Sigmoid colon (tissue), 7 donors: ENCODE data around the gene HAND2. TPM values are rescaled to one million over a fixed set of nuclear protein-coding genes. Genes with fewer than 3 reads are reported as not detected.
A peak's percentile ranks its signal among the peaks of the same experiment; 100 is the strongest.

Experiments used
- DNase-seq: peaks from one replicate; pipeline ENCODE4 v3.0.0-alpha.2; 2019
- H3K27ac ChIP-seq, 4 donors: fragments of 200-600 bp; sonication (generic); one replicate each; pipeline ENCODE4 v1.5.1; 2016 to 2019; ENCODE audit warnings: mild to moderate bottlenecking in 1 of 4
- H3K27me3 ChIP-seq, 3 donors: fragments of 200-600 bp; sonication (generic); one replicate each; pipeline ENCODE4 v1.5.1; 2019; ENCODE audit warnings: mild to moderate bottlenecking in 1 of 3
- H3K36me3 ChIP-seq, 4 donors: fragments of 200-600 bp; sonication (generic); one replicate each; pipeline ENCODE4 v1.5.1; 2016 to 2019
- H3K4me1 ChIP-seq, 4 donors: fragments of 200-600 bp; sonication (generic); one replicate each; pipeline ENCODE4 v1.5.1; 2017 to 2019
- H3K4me3 ChIP-seq, 4 donors: fragments of 200-600 bp; sonication (generic); one replicate each; pipeline ENCODE4 v1.5.1; 2017 to 2019; ENCODE audit warnings: mild to moderate bottlenecking in 2 of 4, moderate library complexity in 1 of 4
- H3K9me3 ChIP-seq, 4 donors: fragments of 200-600 bp in 3 of 4; sonication (generic) in 3 of 4; one replicate each; pipeline versions ENCODE4 v1.5.1 to v1.6.1; 2013 to 2019
- EP300 ChIP-seq, 4 donors: sonication (generic); formaldehyde crosslinking; IDR thresholded peaks; one replicate each; pipeline ENCODE4 v1.6.1; 2017; ENCODE audit warnings: antibody characterized with exemption in 4 of 4
- POLR2A ChIP-seq, 2 donors: fragments of 450-650 bp; IDR thresholded peaks; one replicate each; pipeline ENCODE4 v1.6.1; 2016; ENCODE audit warnings: antibody characterized with exemption in 2 of 2, mild to moderate bottlenecking in 2 of 2, moderate library complexity in 2 of 2
- POLR2AphosphoS5 ChIP-seq, 4 donors: sonication (generic); formaldehyde crosslinking; IDR thresholded peaks; one replicate each; pipeline ENCODE4 v1.6.1; 2017; ENCODE audit warnings: antibody characterized with exemption in 4 of 4
- WGBS, 2 donors: extraction: QIAGEN DNeasy Blood & Tissue Kit; methylation state at CpG; one replicate each; pipeline ENCODE4 v1.1.7; 2013; 5-methylcytosine and 5-hydroxymethylcytosine counted together
- intact Hi-C: fragments of 100-400 bp; cut with DNase I; formaldehyde crosslinking; loops from one replicate; pipeline ENCODE4 v1.15.1; 2023
- polyA plus RNA-seq, 3 donors: library from polyadenylated mRNA; stranded (reverse); fragments of 200-250 nt; gene quantifications; one replicate each; pipeline ENCODE4 v1.2.3, GENCODE V29; 2013
- total RNA-seq, 4 donors: library from RNA; depleted of rRNA; stranded (reverse); fragments of >200 nt; gene quantifications; one replicate each; pipeline ENCODE4 v1.1.0, GENCODE V29; 2016
- TF ChIP-seq, protein P1 (sequence below), 4 experiments: fragments of 450-650 bp in 3 of 4; fragments of 200-600 bp in 1 of 4; IDR thresholded peaks; one replicate each; pipeline ENCODE4 v1.5.1; 2016 to 2019; ENCODE audit warnings: antibody characterized with exemption in 4 of 4, mild to moderate bottlenecking in 3 of 4, moderate library complexity in 2 of 4
- donor health status: healthy with polysubstance abuse.
- donor health status: Bipolar disorder and iron deficiency.
- donor health status: healthy.

The HAND2 gene
- total and polyA plus RNA-seq, 7 donors, result 0.46 to 224 (median 141) TPM

DNA sequence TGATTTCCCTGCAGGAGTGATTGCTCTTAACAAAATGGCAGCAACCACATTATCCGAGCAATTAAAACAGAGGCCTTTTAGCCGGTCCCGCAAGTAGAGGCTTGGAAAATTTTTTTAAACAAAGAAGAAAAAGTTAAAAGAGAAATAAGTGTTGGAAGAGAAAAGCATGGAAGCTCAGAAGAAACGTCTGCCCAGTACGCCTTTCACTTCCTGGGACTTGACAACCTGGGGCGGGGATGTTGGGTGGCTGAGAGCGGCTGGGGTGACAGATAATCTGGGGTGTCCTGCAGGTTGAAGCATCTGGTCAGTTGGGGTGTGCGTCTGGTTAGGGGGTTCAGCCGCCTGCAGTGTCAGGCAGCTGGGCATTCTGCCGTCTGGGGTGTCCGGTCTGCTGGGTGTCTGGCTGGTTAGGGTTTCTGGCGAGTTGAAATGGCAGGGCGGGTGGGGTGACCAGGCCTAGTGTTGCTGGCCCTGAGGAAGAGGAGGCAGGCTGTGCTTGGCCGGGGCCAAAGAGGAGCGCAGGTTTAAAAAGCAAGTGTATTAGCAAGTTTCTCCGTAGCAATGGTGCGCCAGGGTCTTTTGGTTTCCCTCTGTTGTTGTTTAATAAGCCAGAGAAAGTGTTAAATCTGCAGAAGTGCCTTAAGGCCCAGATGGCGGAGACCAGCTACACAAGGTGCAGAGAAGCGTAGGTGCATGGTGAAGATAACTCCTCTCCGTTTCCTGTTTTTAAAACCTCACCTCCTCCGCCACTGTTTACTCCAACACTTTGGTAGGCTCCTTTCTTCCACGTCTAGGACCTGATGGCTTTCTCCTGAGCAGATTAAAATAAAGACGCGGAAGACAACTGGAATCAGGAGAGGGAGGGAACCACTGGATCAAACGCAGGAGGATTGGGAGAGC, 5.6 kb downstream of the HAND2 start:
- H3K4me1 ChIP-seq, result peaks cover 0 to 35% (median 26%) of the 10 kb centered on the region in 4 donors
- intact Hi-C loops, result loop anchor here (5.0 kb wide), 1 partner anchor 688 kb away; no protein-coding TSS in a partner anchor
- peak overlapping the region; percentile 98 to 99 (median 99) for H3K27ac ChIP-seq
- peak in 3 of 4 donors; percentile 5 to 28 (median 7) for TF ChIP-seq POLR2AphosphoS5 (IDR thresholded peaks at IDR 0.05)
- TF ChIP-seq, protein P1, sequence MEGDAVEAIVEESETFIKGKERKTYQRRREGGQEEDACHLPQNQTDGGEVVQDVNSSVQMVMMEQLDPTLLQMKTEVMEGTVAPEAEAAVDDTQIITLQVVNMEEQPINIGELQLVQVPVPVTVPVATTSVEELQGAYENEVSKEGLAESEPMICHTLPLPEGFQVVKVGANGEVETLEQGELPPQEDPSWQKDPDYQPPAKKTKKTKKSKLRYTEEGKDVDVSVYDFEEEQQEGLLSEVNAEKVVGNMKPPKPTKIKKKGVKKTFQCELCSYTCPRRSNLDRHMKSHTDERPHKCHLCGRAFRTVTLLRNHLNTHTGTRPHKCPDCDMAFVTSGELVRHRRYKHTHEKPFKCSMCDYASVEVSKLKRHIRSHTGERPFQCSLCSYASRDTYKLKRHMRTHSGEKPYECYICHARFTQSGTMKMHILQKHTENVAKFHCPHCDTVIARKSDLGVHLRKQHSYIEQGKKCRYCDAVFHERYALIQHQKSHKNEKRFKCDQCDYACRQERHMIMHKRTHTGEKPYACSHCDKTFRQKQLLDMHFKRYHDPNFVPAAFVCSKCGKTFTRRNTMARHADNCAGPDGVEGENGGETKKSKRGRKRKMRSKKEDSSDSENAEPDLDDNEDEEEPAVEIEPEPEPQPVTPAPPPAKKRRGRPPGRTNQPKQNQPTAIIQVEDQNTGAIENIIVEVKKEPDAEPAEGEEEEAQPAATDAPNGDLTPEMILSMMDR (IDR thresholded peaks at IDR 0.05), result no peak
- H3K4me3 ChIP-seq, result peak overlapping the region; percentile 90 to 96 (median 92)
- H3K9me3 ChIP-seq, result no peaks in the 10 kb centered on the region
- WGBS, 2 donors, result 32 to 34% methylated on average over 25 of the region's 25 CpGs
- DNase-seq, result peak; percentile 80
- peaks cover 16 to 43% (median 20%) of the 10 kb centered on the region in 4 donors for H3K36me3 ChIP-seq
- H3K27me3 ChIP-seq, result no peaks in the 10 kb centered on the region

DNA sequence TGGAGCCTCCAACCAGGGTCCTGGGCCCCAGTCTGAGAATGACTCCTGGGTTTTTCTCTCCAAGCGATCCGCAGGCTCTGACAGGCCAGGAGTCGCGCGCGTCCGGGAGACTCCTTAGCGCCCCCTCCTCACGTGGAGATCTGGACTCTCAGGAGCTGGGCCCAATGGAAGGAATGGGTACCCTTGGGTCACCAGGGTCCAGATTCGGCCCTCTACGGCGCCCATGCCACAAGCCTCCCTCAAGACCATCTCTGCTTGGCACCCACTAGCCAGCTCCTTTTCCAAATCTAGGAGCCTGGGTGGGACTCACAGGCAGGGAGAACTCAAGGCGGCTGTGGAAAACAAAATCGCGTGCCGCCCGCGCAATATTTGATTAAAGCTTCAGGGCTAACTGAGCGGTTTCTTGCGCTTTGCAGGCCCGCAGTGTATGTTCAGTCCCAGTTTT, 7.1 kb downstream of the HAND2 start:
- peaks cover 16 to 41% (median 20%) of the 10 kb centered on the region in 4 donors for H3K36me3 ChIP-seq
- H3K4me3 ChIP-seq, result peak overlapping the region; percentile 90 to 96 (median 92)
- DNase-seq, result no peak
- peak in 1 of 2 donors; percentile 12 for TF ChIP-seq POLR2A (IDR thresholded peaks at IDR 0.05)
- TF ChIP-seq POLR2AphosphoS5 (IDR thresholded peaks at IDR 0.05), result no peak
- peaks cover 0 to 35% (median 30%) of the 10 kb centered on the region in 4 donors for H3K4me1 ChIP-seq
- H3K9me3 ChIP-seq, result no peaks in the 10 kb centered on the region
- peak overlapping the region; percentile 98 to 99 (median 99) for H3K27ac ChIP-seq
- no peaks in the 10 kb centered on the region for H3K27me3 ChIP-seq
- intact Hi-C loops, result loop anchor here (5.0 kb wide), 1 partner anchor 689 kb away; no protein-coding TSS in a partner anchor
- WGBS, 2 donors, result 18 to 19% methylated on average over 21 of the region's 21 CpGs

DNA sequence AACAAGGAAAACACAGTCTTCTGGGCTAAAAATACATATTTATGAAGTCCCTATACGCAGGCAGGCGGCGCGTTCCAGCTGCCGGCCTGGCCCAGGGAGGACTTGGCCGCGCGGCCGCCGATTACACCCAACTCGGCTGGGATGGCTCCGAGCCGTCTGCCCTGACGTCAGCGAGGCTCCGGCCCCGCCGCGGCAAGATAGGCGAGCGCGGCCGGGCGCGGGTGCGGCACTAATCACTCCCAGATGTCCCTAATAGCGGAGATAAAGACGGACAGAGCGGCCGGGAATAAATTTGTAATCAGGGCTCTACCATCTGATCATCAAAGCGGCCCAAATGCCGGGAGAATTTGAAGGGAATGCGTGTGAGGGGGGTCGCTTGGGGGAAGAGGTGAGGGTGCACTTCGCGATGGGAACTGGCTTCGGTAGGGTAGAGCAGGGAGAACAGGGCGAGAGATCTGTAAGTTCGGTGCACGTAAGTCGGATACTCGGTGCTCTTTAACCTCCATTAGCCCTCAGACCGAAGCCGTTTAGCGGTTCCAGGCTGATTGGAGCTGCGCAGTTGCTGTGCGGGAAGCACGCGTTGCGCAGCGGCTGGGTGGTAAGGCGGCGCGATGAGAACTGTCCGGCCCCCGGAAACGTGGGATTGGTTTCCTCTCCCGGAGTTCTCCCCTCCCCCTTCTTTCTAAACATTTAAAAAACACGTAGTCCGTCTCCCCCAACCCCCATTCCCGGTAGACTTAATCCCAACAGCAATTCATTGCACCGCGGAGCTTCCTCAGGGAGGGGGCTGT, 7.7 kb downstream of the HAND2 start:
- Histone ChIP-seq H3K4me1 (peaks cover 0 to 36% (median 30%) of the 10 kb centered on the region in 4 donors), H3K36me3 (peaks cover 10 to 35% (median 16%) of the 10 kb centered on the region in 4 donors), H3K4me3 (peak overlapping the region; percentile 90 to 96 (median 92)), H3K27ac (peak overlapping the region; percentile 98 to 99 (median 99)), H3K27me3 (no peaks in the 10 kb centered on the region), H3K9me3 (no peaks in the 10 kb centered on the region)
- DNase-seq, result peak; percentile 97
- intact Hi-C loops, result loop anchor here (5.0 kb wide), 1 partner anchor 690 kb away; no protein-coding TSS in a partner anchor
- TF ChIP-seq, protein P1 (IDR thresholded peaks at IDR 0.05), result no peak
- TF ChIP-seq POLR2A (IDR thresholded peaks at IDR 0.05) (peak; percentile 37 to 61), EP300 (IDR thresholded peaks at IDR 0.05) (peak; percentile 0 to 57 (median 33)), POLR2AphosphoS5 (IDR thresholded peaks at IDR 0.05) (peak; percentile 86 to 95 (median 94))
- WGBS, 2 donors, result 1 to 3% methylated on average over 63 of the region's 63 CpGs

DNA sequence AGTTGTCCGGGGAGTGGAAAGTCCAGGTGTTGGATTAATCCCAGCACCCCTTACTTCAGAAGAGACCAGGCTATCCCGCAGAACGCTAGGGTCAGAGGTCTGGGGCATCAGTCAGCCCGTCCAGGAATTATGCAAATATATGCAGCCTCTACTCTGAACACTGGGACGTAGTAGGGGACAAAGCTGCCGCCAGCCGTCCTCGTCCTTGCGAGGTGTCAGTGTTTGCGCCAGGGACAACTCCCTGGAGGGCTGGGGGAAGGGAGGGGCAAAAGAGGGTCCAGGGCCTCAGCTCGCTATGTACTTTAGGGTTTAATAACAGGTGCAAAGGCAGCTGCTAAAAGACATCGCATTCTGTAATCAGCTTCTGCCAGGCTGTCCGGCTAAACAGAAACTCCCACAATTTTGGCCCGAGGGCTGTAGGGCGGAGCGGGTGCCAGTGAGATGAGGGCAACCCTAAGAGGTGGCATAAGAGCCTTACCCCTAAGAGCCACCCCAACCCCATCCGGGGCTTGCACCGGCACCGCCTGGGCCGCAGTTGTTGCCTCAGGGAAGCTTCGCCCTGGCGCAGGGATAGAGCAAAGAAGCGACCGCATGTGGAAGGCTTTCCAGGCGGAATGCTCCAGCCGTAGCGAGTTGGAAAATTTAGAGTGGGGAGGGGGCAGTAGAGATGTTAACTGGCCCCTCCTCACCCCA, 8.4 kb downstream of the HAND2 start:
- peaks cover 0 to 40% (median 34%) of the 10 kb centered on the region in 4 donors for H3K4me1 ChIP-seq
- H3K27ac ChIP-seq, result peak overlapping the region; percentile 98 to 99 (median 99)
- intact Hi-C loops, result loop anchor here (5.0 kb wide), 1 partner anchor 691 kb away; no protein-coding TSS in a partner anchor
- H3K36me3 ChIP-seq, result peaks cover 3 to 27% (median 9%) of the 10 kb centered on the region in 4 donors
- peak; percentile 89 for DNase-seq
- H3K9me3 ChIP-seq, result no peaks in the 10 kb centered on the region
- TF ChIP-seq POLR2A (IDR thresholded peaks at IDR 0.05) (peak in 1 of 2 donors; percentile 20), POLR2AphosphoS5 (IDR thresholded peaks at IDR 0.05) (peak in 1 of 4 donors; percentile 82), EP300 (IDR thresholded peaks at IDR 0.05) (peak in 1 of 4 donors; percentile 1)
- TF ChIP-seq, protein P1 (IDR thresholded peaks at IDR 0.05), result no peak
- 7 to 15% methylated on average over 27 of the region's 27 CpGs for WGBS, 2 donors
- H3K27me3 ChIP-seq, result no peaks in the 10 kb centered on the region
- H3K4me3 ChIP-seq, result peak overlapping the region; percentile 90 to 96 (median 92)
